Astrocyte (in vitro differentiated cells and primary cell): ENCODE measurements around the gene MEN1. TPM values are rescaled to one million over a fixed set of nuclear protein-coding genes. Genes with fewer than 3 reads are reported as not detected.

ENCODE experiments used
- DNase-seq: peaks from one replicate; pipeline ENCODE4 v3.0.0-alpha.2; 2010; ENCODE audit warnings: low read depth
- FAIRE-seq: peaks from 2 replicates; lab custom pipeline; 2011; peaks lifted over from hg19 to GRCh38; lab: Jason Lieb, UNC
- H2AFZ ChIP-seq: 2 replicates; pipeline ENCODE4 v1.6.0; 2012; ENCODE audit warnings: low read depth, low read length, inconsistent platforms
- H3K27ac ChIP-seq: 2 replicates; pipeline ENCODE4 v1.5.1; 2011; ENCODE audit warnings: low read depth, low read length, inconsistent platforms
- H3K27me3 ChIP-seq: 2 replicates; pipeline ENCODE4 v1.6.0; 2011; ENCODE audit warnings: low read length, inconsistent platforms; ENCODE audit not compliant: insufficient read depth
- H3K36me3 ChIP-seq: 2 replicates; pipeline ENCODE4 v1.5.1; 2011; ENCODE audit warnings: low read length, inconsistent platforms; ENCODE audit not compliant: insufficient read depth
- H3K4me1 ChIP-seq: 2 replicates; pipeline ENCODE4 v1.5.1; 2011; ENCODE audit warnings: low read length, inconsistent platforms; ENCODE audit not compliant: insufficient read depth
- H3K4me2 ChIP-seq: 2 replicates; pipeline ENCODE4 v1.6.0; 2012; ENCODE audit warnings: low read length, inconsistent platforms
- H3K4me3 ChIP-seq: 2 replicates; pipeline ENCODE4 v1.5.1; 2011; ENCODE audit warnings: low read depth, mild to moderate bottlenecking, low read length, inconsistent platforms; ENCODE audit not compliant: insufficient read depth
- H3K79me2 ChIP-seq: 2 replicates; pipeline ENCODE4 v1.6.0; 2012; ENCODE audit warnings: mild to moderate bottlenecking, low read length, inconsistent platforms; ENCODE audit not compliant: insufficient read depth
- H3K9ac ChIP-seq: 2 replicates; pipeline ENCODE4 v1.6.0; 2012; ENCODE audit warnings: mild to moderate bottlenecking, low read length, inconsistent platforms
- H3K9me3 ChIP-seq: 2 replicates; pipeline ENCODE4 v1.5.1; 2012; ENCODE audit warnings: low read depth, mild to moderate bottlenecking, low read length, inconsistent platforms; ENCODE audit not compliant: insufficient read depth
- H4K20me1 ChIP-seq: 2 replicates; pipeline ENCODE4 v1.6.0; 2012; ENCODE audit warnings: low read length, inconsistent platforms; ENCODE audit not compliant: insufficient read depth
- H3K27ac Mint-ChIP-seq: one replicate; pipeline ENCODE4 v1.8.0; 2021; ENCODE audit warnings: mild to moderate bottlenecking, mixed read lengths; ENCODE audit not compliant: unreplicated experiment
- H3K27me3 Mint-ChIP-seq: one replicate; pipeline ENCODE4 v1.8.0; 2021; ENCODE audit warnings: low read depth, mixed read lengths; ENCODE audit not compliant: unreplicated experiment
- H3K36me3 Mint-ChIP-seq: one replicate; pipeline ENCODE4 v1.8.0; 2021; ENCODE audit warnings: low read depth, mixed read lengths; ENCODE audit not compliant: unreplicated experiment
- H3K4me1 Mint-ChIP-seq: one replicate; pipeline ENCODE4 v1.8.0; 2021; ENCODE audit warnings: low read depth, mixed read lengths; ENCODE audit not compliant: unreplicated experiment
- H3K4me3 Mint-ChIP-seq: one replicate; pipeline ENCODE4 v1.8.0; 2021; ENCODE audit warnings: mild to moderate bottlenecking, moderate library complexity, mixed read lengths; ENCODE audit not compliant: unreplicated experiment
- H3K9me3 Mint-ChIP-seq: one replicate; pipeline ENCODE4 v1.8.0; 2021; ENCODE audit warnings: mild to moderate bottlenecking, mixed read lengths; ENCODE audit not compliant: unreplicated experiment
- EZH2 ChIP-seq: IDR thresholded peaks from 2 replicates; pipeline ENCODE4 v1.6.1; 2012; ENCODE audit warnings: mild to moderate bottlenecking, low read length, inconsistent platforms; ENCODE audit not compliant: insufficient read depth
- total RNA-seq: library from RNA; stranded (reverse); gene quantifications from 2 replicates; pipeline ENCODE4 v1.2.1, GENCODE V29; 2021
- TF ChIP-seq, protein P1 (sequence below): IDR thresholded peaks from 2 replicates; pipeline ENCODE4 v1.5.1; 2011; ENCODE audit warnings: low read depth, mild to moderate bottlenecking, inconsistent platforms, low read length, moderate library complexity; ENCODE audit not compliant: insufficient read depth

Gene MEN1
- total RNA-seq, 1 donor from 2014 or later = 26.0 TPM

- no peaks in the 10 kb centered on the region for H3K36me3 Mint-ChIP-seq
- no peaks in the 10 kb centered on the region for H3K4me1 Mint-ChIP-seq
- peaks cover 5% of the 10 kb centered on the region for H3K27me3 Mint-ChIP-seq
- H3K79me2 ChIP-seq = no peaks in the 10 kb centered on the region
- no peak overlapping the region for H3K4me2 ChIP-seq
- no peak overlapping the region for H3K4me3 Mint-ChIP-seq
- no peaks in the 10 kb centered on the region for H3K9me3 Mint-ChIP-seq
- no peaks in the 10 kb centered on the region for H3K27me3 ChIP-seq
- H3K27ac ChIP-seq = no peak overlapping the region
- H3K4me3 ChIP-seq = no peak overlapping the region
- H3K36me3 ChIP-seq = no peaks in the 10 kb centered on the region
- TF ChIP-seq EZH2 = no peak
- TF ChIP-seq, protein P1, sequence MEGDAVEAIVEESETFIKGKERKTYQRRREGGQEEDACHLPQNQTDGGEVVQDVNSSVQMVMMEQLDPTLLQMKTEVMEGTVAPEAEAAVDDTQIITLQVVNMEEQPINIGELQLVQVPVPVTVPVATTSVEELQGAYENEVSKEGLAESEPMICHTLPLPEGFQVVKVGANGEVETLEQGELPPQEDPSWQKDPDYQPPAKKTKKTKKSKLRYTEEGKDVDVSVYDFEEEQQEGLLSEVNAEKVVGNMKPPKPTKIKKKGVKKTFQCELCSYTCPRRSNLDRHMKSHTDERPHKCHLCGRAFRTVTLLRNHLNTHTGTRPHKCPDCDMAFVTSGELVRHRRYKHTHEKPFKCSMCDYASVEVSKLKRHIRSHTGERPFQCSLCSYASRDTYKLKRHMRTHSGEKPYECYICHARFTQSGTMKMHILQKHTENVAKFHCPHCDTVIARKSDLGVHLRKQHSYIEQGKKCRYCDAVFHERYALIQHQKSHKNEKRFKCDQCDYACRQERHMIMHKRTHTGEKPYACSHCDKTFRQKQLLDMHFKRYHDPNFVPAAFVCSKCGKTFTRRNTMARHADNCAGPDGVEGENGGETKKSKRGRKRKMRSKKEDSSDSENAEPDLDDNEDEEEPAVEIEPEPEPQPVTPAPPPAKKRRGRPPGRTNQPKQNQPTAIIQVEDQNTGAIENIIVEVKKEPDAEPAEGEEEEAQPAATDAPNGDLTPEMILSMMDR = no peak
- FAIRE-seq (no peak), DNase-seq (no peak)
- H2AFZ ChIP-seq = no peak overlapping the region
- no peaks in the 10 kb centered on the region for H4K20me1 ChIP-seq
- no peaks in the 10 kb centered on the region for H3K9me3 ChIP-seq
- H3K4me1 ChIP-seq = peaks cover 6% of the 10 kb centered on the region
- no peak overlapping the region for H3K9ac ChIP-seq
- H3K27ac Mint-ChIP-seq = no peak overlapping the region
Measured at GRCh38 chr11:64833509-64833908, 23.2 kb upstream of the MEN1 start.

- Histone ChIP-seq H3K27me3 (no peaks in the 10 kb centered on the region), H3K27ac (no peak overlapping the region), H4K20me1 (no peaks in the 10 kb centered on the region), H3K4me1 (peaks cover 6% of the 10 kb centered on the region), H3K9me3 (no peaks in the 10 kb centered on the region), H3K79me2 (no peaks in the 10 kb centered on the region), H2AFZ (no peak overlapping the region), H3K36me3 (no peaks in the 10 kb centered on the region), H3K9ac (no peak overlapping the region), H3K4me3 (no peak overlapping the region), H3K4me2 (no peak overlapping the region)
- H3K36me3 Mint-ChIP-seq = no peaks in the 10 kb centered on the region
- H3K27me3 Mint-ChIP-seq = peaks cover 5% of the 10 kb centered on the region
- no peak for TF ChIP-seq EZH2
- TF ChIP-seq, protein P1 = no peak
- H3K27ac Mint-ChIP-seq = no peak overlapping the region
- DNase-seq = no peak
- no peak for FAIRE-seq
- H3K4me1 Mint-ChIP-seq = no peaks in the 10 kb centered on the region
- H3K9me3 Mint-ChIP-seq = no peaks in the 10 kb centered on the region
- H3K4me3 Mint-ChIP-seq = no peak overlapping the region
Measured at GRCh38 chr11:64833198-64833502, 22.8 kb upstream of the MEN1 start.

- no peaks in the 10 kb centered on the region for H3K36me3 Mint-ChIP-seq
Measured at GRCh38 chr11:64832467-64833197, 22.3 kb upstream of the MEN1 start.

More at GRCh38 chr11:64832467-64833197, 22.3 kb upstream of the MEN1 start:
- DNase-seq (no peak), FAIRE-seq (no peak)
- H3K4me3 ChIP-seq = no peak overlapping the region
- peaks cover 6% of the 10 kb centered on the region for H3K4me1 ChIP-seq
- H2AFZ ChIP-seq = no peak overlapping the region
- H4K20me1 ChIP-seq = no peaks in the 10 kb centered on the region
- Mint-ChIP-seq H3K27me3 (peaks cover 5% of the 10 kb centered on the region), H3K9me3 (no peaks in the 10 kb centered on the region), H3K27ac (no peak overlapping the region), H3K4me3 (no peak overlapping the region), H3K4me1 (no peaks in the 10 kb centered on the region)
- H3K4me2 ChIP-seq = no peak overlapping the region
- H3K9ac ChIP-seq = no peak overlapping the region
- no peak overlapping the region for H3K27ac ChIP-seq
- H3K79me2 ChIP-seq = no peaks in the 10 kb centered on the region
- no peaks in the 10 kb centered on the region for H3K27me3 ChIP-seq
- no peaks in the 10 kb centered on the region for H3K9me3 ChIP-seq
- H3K36me3 ChIP-seq = no peaks in the 10 kb centered on the region
- no peak for TF ChIP-seq EZH2
- TF ChIP-seq, protein P1 = no peak
